Stimulated activated naive CD8-positive, alpha-beta T cell treated with anti-CD3 and anti-CD28 coated beads, Interleukin-15, Interleukin-2, amounts not matched to agents 100 U/mL and 50 U/mL, for 24 hours (primary cell): ENCODE results near the gene PDE4B.
A peak's percentile ranks its signal among the peaks of the same experiment; 100 is the strongest.
"Not testable (repeated sequence)": the region's sequence is repeated elsewhere in the genome, so short reads cannot be mapped to it uniquely, and the experiment has no call there.

Experiments used
- ATAC-seq: fragments of 150-1000 bp; cut with Tn5 transposase; one replicate; pipeline ENCODE4 v1.10.0; 2021
- DNase-seq: peaks from one replicate; pipeline ENCODE4 v3.0.0; 2021

The PDE4B gene

DNA sequence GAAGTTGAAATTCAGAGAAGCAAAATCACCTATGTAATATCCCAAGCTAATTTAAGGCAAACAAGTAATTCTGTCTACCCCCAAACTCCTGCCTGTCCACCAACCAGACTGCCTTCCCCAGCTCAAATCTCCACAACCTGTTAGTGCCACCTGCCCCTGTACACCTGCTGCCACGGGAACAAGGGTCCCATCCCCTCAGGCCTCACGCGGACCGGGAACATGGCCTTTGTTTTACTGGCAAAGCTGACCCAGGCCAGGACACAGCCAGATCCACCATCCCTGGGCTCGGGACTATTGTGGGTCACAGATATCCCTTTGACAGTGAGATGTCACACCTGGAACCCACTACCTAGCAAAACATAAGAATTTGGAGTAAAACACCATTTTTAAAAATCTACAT, 601.9 kb downstream of the PDE4B start:
- ATAC-seq (no peak), DNase-seq (no peak)

DNA sequence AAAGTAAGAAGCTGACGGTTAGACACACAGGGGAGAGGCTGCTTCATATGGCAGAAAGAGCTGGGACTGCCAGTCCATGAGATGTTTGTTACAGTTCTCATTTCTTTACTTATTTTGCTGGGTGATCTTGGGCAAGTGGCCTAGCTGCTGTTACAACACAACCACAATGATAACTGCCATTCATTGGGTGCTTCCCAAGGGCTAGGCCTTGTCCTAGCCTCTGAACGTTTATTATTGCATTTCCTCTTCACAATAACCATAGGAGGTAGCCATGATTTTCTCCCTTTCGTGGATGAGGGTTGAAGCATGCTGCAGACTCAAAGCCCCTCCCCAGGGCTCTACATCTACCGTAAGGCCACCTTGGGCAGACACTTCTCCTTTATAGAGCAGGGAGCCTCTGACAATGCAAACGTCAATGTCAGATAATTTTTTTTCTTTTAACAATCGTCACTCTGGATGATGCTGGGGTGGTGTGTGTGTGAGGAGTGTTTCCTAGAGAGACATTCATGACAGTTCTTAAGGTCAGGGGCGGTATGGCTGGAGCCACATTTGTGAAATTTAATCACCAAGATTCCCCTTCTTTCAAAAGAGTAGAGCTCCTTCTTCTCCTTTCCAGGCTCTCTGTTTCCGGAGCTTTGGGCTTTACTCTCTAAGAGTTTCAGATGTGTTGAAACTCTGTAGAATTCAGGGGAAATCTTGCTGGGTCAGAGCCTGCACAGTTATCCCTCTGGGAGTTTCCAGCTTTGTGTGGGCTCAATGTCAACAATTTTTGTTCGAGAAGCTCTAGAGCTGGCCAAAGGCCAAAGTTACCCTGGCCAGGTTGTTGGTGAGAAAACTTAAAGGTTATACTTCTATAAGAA, 602.7 kb downstream of the PDE4B start:
- no peak for ATAC-seq
- DNase-seq: no peak

DNA sequence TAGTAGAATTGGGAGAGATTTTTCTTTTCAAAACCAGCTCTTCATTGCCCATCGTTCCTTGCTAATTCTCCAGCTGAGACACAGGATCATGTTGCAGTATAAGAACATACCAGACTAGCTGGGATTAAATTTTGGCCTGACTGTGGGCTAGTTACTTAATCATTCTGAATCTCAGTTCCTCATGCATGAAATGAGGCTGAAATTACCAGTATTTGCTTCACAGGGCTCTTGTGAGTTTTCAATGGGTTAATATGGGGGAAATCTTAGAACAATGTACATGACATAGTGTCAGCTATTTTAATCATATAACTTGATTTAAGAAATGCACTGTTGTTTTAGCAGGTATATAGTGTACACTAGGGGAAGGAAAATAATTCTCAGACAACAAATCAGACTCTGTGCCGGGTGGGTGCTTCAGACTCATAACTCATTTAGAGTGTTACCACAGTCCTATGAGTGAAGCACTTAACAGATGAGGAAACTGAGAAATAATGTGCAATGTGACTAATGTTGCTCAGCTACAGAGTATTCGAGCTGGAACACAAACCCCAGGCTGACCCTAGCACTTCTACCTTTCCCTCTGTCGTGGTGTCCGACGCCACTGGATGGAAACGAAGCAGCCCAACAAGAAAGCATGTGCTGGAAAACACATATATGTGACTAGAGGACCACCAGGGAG, 603.7 kb downstream of the PDE4B start:
- DNase-seq (no peak), ATAC-seq (peak; percentile 48)

DNA sequence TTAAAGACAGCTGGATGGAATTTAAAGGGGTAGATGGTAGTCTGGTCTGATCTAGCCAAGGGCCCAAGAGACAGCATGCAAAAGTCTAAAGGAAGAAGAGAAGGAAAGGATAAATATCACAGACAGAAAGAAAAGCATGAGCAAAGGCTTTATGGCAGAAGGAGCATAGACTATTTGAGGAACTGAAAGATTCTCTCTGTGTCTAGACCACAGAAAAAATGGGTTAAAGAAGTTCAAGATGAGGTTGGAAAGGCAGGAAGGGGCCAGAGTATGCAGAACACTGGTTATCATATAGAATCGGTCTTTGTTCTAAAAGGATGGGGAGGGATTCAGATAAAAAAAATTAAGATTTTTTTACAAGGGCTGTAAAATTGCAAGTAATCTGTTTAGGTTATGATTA, 604.5 kb downstream of the PDE4B start:
- DNase-seq (no peak), ATAC-seq (no peak)

DNA sequence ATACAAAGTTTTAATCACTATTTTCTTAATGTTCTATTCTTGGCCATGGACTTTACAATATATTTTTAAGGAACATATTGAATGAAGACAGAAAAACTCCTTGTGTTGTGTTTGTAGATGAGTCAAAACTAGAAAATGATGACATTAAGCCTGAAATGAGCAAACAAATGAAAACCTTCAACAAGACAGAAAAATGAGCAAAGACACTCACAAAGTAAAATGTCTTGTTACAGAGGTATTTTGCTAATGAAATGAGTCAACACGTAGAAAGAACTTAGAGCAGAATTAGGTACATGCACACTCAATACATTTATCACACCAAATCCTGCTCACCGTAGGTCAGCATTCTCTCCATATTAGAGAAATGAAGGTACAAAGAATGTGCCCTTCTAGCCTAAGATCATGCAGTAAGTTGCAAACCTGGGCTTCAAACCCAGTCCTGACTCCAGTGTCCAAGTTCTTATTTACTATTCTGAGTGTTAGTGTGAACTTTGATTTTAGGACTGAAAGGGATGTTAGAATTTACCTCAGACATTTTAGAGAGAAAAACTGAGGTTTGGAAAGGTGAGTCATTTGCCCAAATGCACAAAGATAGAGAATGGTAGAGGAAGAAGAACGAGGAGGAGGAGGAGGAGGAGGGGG, 607.3 kb downstream of the PDE4B start:
- ATAC-seq: peak; percentile 35
- DNase-seq: no peak

DNA sequence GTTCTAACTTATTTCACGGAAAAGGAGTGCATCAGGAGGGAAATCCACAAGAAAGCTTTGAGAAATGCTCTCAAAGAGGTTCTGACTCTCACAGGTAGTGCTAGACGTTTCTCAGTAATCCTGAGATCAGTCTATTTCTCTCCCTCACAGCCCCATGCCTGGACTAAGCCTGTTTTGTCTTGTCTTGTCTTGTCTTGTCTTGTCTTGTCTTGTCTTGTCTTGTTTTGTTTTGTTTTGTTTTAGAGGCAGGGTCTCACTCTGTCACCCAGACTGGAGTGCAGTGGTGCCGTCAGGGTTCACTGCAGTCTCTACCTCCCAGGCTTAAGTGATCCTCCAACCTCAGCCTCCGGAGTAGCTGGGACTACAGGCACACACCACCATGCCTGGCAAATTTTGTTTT, 608.0 kb downstream of the PDE4B start:
- ATAC-seq (no peak), DNase-seq (no peak)

DNA sequence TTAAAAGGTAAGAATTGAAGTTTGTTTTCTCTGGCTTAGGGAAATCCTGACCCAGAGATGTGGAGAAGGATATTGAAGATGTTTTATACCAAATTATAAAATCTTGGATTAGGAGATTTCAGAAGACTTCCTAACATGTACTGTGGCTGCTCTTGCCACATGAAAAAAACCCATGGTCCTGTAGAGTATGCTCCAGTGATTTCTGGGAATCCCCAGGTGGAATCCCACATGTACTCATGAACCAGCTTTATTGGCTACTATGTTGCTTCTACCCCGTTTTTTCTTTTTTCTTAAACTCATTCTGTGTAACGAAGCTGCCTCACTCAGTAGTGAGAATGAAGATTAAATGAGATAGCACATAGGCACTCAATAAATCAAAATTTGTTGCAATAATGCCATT, 608.5 kb downstream of the PDE4B start:
- ATAC-seq: no peak

DNA sequence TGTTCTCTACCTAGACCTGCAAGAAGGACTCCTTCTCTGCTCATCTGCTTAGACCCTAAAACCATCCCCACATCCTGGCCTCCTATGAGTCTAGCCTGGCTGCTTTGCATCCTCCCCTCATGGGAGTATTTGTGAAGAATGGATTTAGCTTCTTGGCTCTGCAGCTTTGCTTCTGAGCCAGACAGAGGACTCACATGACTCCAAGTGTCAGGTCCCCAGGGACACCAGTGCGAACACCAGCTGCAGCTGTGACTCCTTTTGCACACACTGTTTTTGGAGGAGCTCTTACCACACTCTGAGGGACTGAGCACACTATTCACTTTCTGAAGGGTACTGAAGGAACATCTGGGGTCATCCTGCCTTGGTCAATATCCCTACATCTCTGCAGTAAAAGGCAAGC, 609.5 kb downstream of the PDE4B start:
- ATAC-seq (peak; percentile 50), DNase-seq (no peak)

More for the DNA sequence above, 608.5 kb downstream of the PDE4B start:
- no peak for DNase-seq

DNA sequence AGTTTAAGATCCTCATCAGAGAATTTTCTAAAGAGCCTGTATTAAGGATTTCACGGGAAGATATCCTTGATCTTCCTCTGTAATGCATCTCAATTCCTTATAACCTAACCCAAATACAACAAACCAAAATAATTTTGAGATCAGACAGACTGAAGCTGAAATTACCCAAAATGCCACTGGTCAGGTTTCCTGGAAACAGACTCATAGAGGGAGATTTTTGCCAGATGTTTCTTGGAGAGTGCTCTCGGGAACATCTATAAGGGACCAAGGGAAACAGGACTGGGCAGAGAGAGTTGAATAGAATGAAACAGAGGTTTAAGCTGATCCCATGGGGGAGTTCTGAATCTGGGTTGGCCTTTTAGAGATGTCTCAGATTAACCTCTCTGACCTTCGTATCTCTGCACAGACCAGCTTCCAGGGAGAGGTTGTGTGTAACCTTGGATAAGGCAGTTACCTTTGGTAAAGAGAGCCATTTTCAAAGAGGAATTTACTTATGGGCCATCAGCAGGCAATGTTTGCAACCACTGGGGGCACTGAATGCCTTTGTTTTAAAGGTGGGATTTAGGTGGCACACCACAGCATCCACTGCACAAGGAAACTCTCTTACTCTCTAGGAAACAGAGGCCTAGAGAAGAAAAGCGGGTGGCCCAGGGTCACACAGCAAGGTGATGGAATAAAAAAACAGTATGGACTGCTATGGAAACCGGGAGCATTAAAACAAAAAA, 610.5 kb downstream of the PDE4B start:
- ATAC-seq (no peak), DNase-seq (no peak)

DNA sequence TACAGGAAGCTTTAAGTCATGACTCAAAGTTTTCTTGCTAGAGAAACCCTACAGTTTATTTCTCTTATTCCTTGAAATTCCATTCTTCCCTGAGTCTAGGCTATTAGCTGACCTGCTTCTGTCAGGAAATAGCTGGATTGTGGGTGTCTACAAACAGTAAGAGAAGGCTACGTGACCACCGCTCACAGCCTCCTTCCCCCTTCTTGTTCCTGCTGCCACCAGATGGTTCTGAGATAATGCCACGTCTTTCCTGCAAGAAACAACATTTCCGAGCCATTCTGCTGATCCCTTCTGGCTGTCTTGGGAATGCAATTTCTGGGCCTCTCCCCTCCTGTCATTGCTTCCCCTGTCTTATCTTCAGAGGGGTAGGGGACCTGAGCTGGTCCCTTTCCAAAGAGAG, 612.4 kb downstream of the PDE4B start:
- ATAC-seq: no peak
- DNase-seq: no peak

DNA sequence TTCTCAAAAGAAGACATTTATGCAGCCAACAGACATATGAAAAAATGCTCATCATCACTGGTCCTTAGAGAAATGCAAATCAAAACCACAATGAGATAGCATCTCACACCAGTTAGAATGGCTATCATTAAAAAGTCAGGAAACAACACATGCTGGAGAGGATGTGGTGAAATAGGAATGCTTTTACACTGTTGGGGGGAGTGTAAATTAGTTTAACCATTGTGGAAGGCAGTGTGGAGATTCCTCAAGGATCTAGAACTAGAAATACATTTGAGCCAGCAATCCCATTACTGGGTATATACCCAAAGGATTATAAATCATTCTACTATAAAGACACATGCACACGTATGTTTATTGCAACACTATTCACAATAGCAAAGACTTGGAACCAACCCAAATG, 618.8 kb downstream of the PDE4B start:
- ATAC-seq, DNase-seq: not testable (repeated sequence)

DNA sequence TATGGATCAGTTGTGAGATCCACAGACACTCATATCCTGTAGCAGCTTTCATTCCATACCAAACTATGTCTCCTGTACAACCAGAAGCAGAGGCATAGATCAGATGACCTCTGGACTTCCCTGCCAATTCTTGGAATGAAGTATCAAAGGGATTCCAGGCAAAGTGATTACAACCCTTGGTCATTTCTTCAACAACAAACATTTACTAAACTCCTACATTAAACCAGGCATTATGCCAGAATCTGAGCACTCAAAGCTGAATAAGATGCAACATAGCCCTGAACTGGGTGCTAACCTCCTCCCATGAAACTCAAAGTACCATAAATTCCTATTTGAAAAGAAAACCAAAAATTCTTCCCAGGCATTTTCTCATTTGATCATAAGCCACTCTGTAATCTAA, 620.0 kb downstream of the PDE4B start:
- no peak for DNase-seq
- ATAC-seq: no peak

DNA sequence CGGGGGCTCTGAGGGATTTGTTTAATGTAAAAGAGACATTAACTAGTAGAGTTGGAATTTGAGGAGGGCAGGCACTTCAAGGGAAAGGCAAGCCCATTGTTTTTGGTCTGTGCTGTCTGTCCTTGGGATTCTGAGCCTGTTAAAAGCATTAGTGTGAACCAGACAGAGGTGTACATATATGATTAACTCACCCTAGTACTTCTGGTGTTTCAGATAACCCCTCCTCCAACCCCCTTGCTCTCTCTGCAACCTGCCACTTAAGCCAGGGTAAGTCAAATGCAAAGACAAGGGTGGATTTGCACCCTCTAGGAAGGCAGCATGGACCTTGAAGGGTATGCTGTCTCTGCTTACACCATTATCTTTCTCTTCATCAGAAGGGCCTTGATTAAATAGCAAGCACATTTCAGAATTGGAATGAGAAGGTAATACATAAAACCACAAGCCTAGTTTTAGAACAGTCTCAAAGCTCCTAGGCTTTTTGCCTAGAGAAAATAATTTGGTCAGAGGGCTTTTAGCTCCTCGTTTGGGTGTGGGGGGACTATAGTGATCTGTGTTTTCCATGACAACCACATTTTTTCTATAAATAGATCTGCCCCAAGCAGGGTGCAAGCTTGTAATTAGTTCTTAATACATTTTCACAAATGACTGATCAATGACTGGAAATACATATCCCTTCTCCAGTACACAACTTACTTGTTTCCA, 620.6 kb downstream of the PDE4B start:
- DNase-seq (no peak), ATAC-seq (no peak)

DNA sequence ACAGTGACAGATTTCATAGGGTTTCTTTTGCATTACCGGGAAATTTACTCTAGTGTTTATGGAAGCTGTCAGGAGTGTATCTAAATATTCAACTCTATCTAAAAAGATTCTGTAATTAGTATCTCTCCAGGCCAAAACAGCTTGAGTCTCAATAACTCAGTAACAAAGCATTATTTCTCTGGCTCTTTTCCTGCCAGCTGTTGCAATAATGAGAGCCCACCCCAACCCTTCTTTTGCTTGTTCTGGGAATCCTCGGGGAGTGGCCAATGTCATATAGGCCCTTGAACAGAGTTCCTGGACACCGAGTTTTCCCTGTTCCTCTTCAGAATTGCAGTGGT, 621.1 kb downstream of the PDE4B start:
- no peak for ATAC-seq
- no peak for DNase-seq

DNA sequence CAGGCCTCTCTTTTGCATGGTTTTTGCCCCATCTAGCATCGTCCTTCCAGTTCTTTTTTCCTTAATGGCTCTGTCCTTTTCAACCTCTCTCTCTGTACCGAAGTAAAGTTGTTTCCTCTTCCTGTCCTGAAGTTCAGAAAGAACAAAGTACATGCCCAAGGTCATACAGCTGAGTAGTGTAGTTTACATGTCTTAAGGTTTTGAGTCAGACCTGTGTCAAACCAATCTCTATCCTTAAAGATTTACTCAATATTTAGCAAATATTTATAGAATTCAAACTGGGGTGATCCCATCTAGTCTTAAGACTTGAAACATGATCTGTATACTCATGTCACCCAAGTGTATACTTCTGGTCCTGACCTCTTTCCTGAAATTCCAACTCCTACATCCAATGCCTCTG, 622.6 kb downstream of the PDE4B start:
- no peak for DNase-seq
- no peak for ATAC-seq

DNA sequence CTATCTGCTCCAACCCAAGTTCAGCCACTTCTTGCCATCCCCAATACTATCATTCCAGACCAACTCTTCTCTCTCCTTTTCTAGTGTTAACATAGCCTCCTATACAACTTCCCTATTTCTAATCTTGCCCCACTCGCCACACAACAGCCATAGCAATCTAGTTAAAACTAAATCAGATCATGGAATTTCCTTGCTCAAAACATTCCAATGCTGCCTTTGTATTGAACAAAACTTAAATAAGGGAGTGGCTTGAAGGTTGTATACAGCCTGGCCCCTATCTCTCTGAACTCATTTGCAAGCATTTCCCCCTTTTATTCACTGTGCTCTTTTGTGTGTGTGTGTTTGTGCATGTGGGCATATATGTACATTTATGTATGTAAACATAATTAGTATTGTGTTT, 623.2 kb downstream of the PDE4B start:
- DNase-seq (no peak), ATAC-seq (no peak)

DNA sequence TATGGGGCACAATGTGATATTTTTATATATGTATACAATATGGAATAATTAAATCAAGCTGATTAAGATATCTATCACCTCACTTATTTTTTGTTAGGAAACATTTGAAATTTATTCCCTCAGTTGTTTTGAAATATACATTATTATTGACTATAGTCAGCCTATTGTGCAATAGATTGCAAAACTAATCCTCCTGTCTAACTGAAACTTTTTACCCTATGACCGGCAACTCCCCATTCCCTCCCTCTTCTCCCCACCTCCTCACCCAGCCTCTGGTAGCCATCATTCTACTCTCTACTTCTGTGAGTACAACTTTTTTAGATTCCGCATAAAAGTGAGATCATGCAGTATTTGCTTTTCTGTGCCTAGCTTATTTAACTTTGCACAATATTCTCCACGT, 623.6 kb downstream of the PDE4B start:
- ATAC-seq: no peak
- no peak for DNase-seq

DNA sequence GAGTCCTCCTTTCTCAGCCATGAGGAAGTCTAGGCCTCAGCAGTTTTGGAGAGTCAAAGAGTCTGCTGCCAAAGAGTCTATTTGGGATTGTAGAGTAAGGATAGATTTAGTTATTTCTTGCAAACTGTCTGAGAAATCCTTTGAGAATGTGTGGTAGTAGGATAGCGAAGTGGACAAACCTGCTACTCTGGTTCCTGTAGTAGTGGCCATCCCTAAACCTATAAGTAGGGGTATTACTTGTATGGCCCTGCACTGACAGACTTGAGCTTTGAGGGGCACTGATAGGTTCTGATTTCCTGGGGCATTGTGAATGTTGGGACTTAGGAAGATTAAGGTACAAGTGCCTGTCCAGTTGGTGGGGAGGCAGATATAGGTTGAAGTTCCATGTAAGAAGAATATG, 625.3 kb downstream of the PDE4B start:
- no peak for DNase-seq
- no peak for ATAC-seq

DNA sequence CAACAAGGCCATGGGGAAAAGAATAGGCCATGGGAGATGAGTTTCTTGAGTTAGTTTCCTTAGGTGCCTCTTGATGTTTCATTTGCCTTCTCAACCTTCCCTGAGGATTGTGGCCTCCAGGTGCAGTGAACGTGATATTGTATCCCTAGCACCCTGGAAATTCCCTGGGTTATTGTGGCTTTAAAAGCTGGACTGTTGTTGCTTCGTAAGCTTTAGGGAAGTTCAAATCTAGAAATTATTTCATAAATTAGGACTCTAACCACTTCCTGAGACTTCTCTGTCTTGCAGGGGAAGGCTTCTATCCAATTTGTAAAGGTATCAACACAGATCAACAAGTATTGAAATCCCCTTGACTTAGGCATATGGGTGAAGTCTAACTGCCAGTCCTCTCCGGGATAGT, 627.5 kb downstream of the PDE4B start:
- ATAC-seq, DNase-seq: not testable (repeated sequence)

DNA sequence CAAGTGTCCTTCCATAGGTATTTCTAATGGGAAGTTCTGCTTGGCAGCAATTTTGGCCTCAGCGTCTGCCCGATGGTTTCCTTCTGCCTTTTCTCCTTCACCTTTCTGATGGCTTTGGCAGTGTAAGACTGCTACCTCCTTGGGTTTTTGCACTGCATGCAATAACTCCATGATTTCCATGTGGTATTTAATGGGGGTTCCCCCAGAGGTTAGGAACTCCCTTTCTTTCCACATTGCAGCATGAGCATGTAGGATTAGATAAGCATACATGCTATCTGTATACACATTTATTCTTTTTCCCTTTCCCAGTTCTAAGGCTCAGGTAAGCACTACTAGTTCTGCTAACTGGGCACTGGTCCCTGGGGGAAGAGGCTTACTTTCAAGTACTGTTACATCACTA, 628.2 kb downstream of the PDE4B start:
- not testable (repeated sequence) for DNase-seq, ATAC-seq

DNA sequence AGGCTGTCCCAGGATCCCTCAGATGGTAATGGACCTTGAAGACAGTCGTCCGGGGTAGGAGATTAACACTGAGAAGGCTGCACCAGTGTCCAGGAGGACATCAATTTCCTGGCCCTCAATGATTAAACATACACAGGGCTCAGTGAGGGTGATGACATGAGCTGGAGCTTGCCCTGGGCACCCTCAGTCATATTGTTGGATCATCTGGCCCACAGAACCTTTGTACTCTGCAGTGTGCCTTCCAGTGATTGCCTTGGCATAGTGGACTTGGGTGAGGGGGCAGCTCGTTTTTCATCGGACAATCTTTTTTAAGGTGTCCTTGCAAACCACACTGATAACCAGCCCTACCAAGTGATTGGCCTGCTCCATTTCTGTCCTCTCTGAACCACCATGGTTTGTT, 630.1 kb downstream of the PDE4B start:
- ATAC-seq: no peak
- DNase-seq: no peak
